HG02884 (cell line): Measurements from ENCODE around the gene DLST.

Source experiments
- ATAC-seq: cut with Tn5 transposase; IDR thresholded peaks from one replicate; pipeline ENCODE4 v1.9.1; 2021; ENCODE audit warnings: mild to moderate bottlenecking, moderate library complexity; ENCODE audit not compliant: unreplicated experiment

Gene DLST

GRCh38 chr14:74893614-74894091, 11.9 kb downstream of the DLST start:
- ATAC-seq = peak; percentile 63

GRCh38 chr14:74896400-74896799, 14.7 kb downstream of the DLST start:
- ATAC-seq = no peak

- ATAC-seq = no peak
These were observed 15.9 kb downstream of the DLST start for GRCh38 chr14:74897642-74898041.

DNA sequence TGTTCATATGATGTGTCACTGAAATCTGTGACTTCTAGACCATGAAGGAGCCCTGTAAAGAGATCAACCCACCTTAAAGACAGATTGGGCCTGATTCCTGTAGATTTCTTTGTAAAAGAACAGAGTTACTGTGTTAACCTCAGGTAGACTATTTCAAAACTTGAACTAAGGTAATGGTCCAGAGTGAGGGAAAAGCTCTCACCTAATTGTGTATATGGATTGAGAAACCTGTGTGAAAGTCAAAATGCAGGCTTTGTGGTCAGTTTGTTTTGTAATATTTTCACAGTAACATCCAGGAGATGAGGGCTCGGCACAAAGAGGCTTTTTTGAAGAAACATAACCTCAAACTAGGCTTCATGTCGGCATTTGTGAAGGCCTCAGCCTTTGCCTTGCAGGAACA, 16.4 kb downstream of the DLST start:
- no peak for ATAC-seq

GRCh38 chr14:74898694-74899093, 17.0 kb downstream of the DLST start:
- no peak for ATAC-seq

DNA sequence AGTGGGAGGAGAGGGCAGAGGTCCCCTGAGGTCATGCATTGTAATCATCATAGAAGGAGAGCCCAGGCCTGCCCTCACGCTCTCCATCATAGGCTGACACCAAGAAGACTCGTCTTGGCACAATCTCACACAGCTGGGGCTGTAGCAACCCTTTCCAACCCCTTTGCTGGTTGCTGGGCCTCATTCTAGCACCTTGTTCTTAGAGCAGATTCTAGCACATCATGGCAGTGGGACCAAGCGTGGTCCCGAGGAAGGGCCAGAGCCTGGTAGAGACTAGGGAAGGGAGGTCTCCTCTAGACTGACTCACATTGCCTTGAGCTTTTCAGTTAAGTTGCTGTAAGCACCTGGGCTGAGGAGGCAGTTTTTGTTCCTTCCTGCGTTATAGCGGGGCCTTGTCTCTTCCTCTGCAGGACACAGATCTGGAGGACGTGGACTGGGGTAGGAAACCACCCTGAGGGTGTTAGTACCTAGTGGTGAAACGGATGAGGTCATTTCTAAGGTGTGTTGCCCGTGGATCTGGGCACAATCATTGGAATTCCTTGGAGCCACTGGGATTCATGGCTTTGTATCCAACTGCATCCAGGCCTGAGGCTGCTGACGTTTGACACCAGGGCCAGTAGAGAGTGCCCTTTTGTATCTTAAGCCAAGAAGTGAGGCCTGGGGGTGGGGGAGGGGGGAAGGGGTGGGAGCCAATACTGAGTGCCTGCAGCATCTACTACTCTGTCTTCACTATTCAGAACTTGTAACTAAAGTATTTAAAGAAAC, 21.4 kb downstream of the DLST start:
- no peak for ATAC-seq

GRCh38 chr14:74904635-74905503, 23.2 kb downstream of the DLST start:
- ATAC-seq = no peak

DNA sequence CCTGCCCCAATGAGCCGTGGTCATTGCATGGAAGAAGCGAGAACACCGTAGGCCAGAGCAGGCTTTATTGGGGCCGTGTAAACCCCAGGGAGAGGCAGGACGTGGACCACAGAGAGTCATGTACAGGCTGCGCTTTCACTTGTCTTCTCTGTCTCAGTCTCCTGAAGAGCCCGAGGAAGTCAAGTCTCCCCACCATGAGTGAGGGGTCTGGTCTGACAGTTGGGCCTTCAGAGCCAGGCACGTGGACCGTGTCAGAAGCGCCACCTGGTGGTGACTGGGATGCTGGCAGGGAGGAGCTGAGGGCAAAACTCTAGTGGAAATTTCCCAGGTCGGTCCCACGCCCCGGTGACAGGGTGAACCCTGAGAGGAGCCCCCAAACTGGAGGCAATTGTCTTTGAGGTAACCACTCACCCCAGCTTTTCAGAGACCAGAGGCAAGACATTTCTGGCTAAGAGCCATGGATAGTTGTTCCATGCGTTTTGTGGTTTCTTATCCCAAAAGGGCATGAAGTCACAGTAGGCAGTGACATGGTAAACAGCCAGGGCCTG, 24.0 kb downstream of the DLST start:
- ATAC-seq = no peak

GRCh38 chr14:74906925-74907521, 25.3 kb downstream of the DLST start:
- ATAC-seq = no peak

- ATAC-seq = no peak
These were observed 26.0 kb downstream of the DLST start for GRCh38 chr14:74907744-74908143.

- ATAC-seq = no peak
These were observed 27.2 kb downstream of the DLST start for GRCh38 chr14:74908861-74909341.

- ATAC-seq = no peak
These were observed 27.8 kb downstream of the DLST start for GRCh38 chr14:74909501-74909900.

- no peak for ATAC-seq
These were observed 28.2 kb downstream of the DLST start for GRCh38 chr14:74909911-74910310.

DNA sequence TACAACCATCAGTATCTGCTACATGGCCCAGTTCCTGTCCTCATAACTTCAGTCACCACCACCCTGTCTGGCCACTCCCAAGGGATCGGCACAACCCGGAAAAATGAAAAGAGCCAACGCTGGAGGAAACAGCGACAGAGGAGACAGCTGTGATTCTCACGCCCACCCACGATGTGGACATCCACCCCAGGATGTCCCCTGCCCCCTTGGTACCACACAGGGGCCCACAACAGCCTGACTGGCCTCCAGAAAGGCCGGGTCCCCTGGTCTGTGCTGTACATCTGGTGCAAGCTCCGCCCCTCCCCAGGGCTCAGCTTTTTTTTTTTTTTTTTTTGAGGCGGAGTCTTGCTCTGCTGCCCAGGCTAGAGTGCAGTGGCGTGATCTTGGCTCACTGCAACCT, 28.8 kb downstream of the DLST start:
- no peak for ATAC-seq

GRCh38 chr14:74911221-74911620, 29.5 kb downstream of the DLST start:
- no peak for ATAC-seq

GRCh38 chr14:74911704-74912103, 30.0 kb downstream of the DLST start:
- no peak for ATAC-seq

DNA sequence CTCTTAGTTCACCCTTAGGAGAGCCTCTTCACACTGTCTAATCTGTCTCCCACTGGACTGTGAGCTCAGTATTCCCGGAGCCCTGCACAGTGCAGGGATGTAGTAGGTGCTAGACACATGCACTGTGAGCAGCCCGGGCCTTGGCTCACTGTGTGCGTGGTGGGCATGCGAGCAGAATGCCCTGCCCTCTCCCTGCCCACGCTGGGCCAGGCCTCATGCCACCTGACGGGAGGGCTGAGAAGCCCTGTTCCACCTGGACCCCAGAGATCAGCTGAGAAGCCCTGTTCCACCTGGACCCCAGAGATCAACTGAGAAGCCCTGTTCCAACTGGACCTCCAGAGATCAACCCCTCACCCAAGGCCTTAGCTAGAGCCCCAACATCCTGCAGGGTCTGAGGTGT, 30.4 kb downstream of the DLST start:
- ATAC-seq = no peak

GRCh38 chr14:74912801-74913200, 31.1 kb downstream of the DLST start:
- ATAC-seq = no peak

GRCh38 chr14:74913393-74913910, 31.7 kb downstream of the DLST start:
- no peak for ATAC-seq

DNA sequence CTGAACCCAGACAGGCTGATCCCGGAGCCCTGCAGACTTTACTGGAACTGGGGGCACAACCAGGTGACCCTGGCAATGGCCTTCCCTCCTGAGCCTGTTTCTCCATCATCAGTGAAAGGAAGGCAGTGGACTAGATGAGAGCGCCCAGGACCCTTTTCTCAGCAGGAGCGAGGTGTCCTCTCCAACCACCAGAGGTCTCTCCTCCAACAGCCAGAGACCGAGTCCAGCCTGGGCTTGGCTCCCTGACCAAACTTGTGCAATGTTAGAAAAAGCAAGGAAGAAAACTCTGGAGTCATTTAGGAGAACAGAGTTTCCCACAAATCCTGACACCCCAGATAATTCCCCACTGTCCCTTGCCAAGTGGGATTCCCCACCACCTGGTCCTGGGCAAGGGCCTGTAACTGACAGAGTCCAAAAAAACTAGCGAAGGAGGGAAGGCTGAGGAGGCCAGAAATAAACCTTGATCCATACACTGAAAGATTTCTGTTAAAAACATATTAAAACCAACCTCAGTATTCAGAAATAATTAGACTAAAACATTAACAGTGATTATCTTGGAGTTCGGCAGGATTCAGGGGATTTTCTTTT, 32.4 kb downstream of the DLST start:
- ATAC-seq = no peak

GRCh38 chr14:74915426-74915825, 33.7 kb downstream of the DLST start:
- ATAC-seq = no peak
